Sigmoid colon (tissue), 4 donors: ENCODE results near the gene POC5.

ENCODE experiments used
- EP300 ChIP-seq, 4 donors: sonication (generic); formaldehyde crosslinking; IDR thresholded peaks; one replicate each; pipeline ENCODE4 v1.6.1; 2017; ENCODE audit warnings: antibody characterized with exemption in 4 of 4
- POLR2A ChIP-seq, 2 donors: fragments of 450-650 bp; IDR thresholded peaks; one replicate each; pipeline ENCODE4 v1.6.1; 2016; ENCODE audit warnings: antibody characterized with exemption in 2 of 2, mild to moderate bottlenecking in 2 of 2, moderate library complexity in 2 of 2
- POLR2AphosphoS5 ChIP-seq, 4 donors: sonication (generic); formaldehyde crosslinking; IDR thresholded peaks; one replicate each; pipeline ENCODE4 v1.6.1; 2017; ENCODE audit warnings: antibody characterized with exemption in 4 of 4
- TF ChIP-seq, protein P1 (sequence below), 4 experiments: fragments of 450-650 bp in 3 of 4; fragments of 200-600 bp in 1 of 4; IDR thresholded peaks; one replicate each; pipeline ENCODE4 v1.5.1; 2016 to 2019; ENCODE audit warnings: antibody characterized with exemption in 4 of 4, mild to moderate bottlenecking in 3 of 4, moderate library complexity in 2 of 4

DNA sequence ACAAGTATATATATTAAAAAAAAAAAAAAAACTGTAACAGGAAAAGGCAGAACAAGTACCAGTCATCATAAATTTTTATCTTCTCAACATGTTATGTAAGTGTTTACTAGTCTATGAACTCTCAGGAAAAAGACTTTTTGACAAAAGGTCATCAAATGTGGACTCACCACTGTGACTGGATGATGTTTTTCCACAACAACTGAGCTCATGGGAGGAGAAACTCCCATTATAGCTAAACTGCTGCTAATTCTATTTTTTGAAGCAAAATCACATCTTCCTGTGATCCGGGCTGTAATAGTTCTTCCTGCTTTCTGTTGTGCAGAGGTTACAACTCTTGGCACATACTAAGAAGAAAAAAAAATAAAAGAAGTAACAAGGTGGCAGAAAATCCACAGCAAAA is 39.6 kb downstream of the POC5 start:
- TF ChIP-seq, protein P1, sequence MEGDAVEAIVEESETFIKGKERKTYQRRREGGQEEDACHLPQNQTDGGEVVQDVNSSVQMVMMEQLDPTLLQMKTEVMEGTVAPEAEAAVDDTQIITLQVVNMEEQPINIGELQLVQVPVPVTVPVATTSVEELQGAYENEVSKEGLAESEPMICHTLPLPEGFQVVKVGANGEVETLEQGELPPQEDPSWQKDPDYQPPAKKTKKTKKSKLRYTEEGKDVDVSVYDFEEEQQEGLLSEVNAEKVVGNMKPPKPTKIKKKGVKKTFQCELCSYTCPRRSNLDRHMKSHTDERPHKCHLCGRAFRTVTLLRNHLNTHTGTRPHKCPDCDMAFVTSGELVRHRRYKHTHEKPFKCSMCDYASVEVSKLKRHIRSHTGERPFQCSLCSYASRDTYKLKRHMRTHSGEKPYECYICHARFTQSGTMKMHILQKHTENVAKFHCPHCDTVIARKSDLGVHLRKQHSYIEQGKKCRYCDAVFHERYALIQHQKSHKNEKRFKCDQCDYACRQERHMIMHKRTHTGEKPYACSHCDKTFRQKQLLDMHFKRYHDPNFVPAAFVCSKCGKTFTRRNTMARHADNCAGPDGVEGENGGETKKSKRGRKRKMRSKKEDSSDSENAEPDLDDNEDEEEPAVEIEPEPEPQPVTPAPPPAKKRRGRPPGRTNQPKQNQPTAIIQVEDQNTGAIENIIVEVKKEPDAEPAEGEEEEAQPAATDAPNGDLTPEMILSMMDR (IDR thresholded peaks at IDR 0.05): no peak
- TF ChIP-seq POLR2A (IDR thresholded peaks at IDR 0.05) (no peak), POLR2AphosphoS5 (IDR thresholded peaks at IDR 0.05) (no peak), EP300 (IDR thresholded peaks at IDR 0.05) (no peak)
